HUES48 (cell line): ENCODE data around the gene KCNIP1.

Source experiments
- H3K27ac ChIP-seq: one replicate; pipeline ENCODE4 v1.7.0; 2013; ENCODE audit warnings: low read depth, low read length, inconsistent platforms
- H3K27me3 ChIP-seq: 2 replicates; pipeline ENCODE4 v1.6.1; 2013; ENCODE audit warnings: mild to moderate bottlenecking, low read length; ENCODE audit not compliant: control insufficient read depth, insufficient read depth
- H3K36me3 ChIP-seq: 2 replicates; pipeline ENCODE4 v1.6.1; 2013; ENCODE audit warnings: low read length; ENCODE audit not compliant: control insufficient read depth, insufficient read depth
- H3K4me1 ChIP-seq: 2 replicates; pipeline ENCODE4 v1.6.1; 2013; ENCODE audit warnings: mild to moderate bottlenecking, low read length; ENCODE audit not compliant: control insufficient read depth, insufficient read depth
- H3K4me3 ChIP-seq: 2 replicates; pipeline ENCODE4 v1.5.1; 2013; ENCODE audit warnings: mild to moderate bottlenecking, low read depth, low read length
- H3K9ac ChIP-seq: 2 replicates; pipeline ENCODE4 v1.6.1; 2013; ENCODE audit warnings: mild to moderate bottlenecking, low read depth, low read length, moderate library complexity
- H3K9me3 ChIP-seq: 2 replicates; pipeline ENCODE4 v1.6.1; 2013; ENCODE audit warnings: low read length; ENCODE audit not compliant: control insufficient read depth, insufficient read depth

Gene KCNIP1

DNA sequence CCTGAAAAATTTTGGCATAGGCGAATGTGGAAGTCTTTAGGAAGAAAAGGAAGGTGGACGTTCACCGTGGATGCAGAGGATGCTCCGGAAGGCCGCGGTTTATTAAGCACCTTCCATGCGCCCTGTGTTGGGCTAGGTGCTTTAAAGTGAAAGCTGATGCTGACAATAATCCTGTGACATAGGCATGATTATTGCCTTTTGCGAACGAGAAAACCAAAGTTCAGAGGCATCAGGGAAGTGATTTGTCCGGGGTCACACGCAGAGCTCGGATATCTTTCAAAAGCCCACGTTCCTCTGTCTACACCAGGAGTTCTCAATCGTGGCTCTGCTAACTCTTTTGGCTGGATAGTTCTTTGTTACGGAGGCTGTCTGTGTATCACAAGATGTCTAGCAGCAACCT lies 267.7 kb downstream of the KCNIP1 start:
- no peak overlapping the region for H3K9ac ChIP-seq
- H3K27ac ChIP-seq, result no peak overlapping the region
- no peaks in the 10 kb centered on the region for H3K36me3 ChIP-seq
- peaks cover 27% of the 10 kb centered on the region for H3K4me1 ChIP-seq
- H3K27me3 ChIP-seq, result no peaks in the 10 kb centered on the region
- H3K9me3 ChIP-seq, result no peaks in the 10 kb centered on the region
- H3K4me3 ChIP-seq, result no peak overlapping the region

DNA sequence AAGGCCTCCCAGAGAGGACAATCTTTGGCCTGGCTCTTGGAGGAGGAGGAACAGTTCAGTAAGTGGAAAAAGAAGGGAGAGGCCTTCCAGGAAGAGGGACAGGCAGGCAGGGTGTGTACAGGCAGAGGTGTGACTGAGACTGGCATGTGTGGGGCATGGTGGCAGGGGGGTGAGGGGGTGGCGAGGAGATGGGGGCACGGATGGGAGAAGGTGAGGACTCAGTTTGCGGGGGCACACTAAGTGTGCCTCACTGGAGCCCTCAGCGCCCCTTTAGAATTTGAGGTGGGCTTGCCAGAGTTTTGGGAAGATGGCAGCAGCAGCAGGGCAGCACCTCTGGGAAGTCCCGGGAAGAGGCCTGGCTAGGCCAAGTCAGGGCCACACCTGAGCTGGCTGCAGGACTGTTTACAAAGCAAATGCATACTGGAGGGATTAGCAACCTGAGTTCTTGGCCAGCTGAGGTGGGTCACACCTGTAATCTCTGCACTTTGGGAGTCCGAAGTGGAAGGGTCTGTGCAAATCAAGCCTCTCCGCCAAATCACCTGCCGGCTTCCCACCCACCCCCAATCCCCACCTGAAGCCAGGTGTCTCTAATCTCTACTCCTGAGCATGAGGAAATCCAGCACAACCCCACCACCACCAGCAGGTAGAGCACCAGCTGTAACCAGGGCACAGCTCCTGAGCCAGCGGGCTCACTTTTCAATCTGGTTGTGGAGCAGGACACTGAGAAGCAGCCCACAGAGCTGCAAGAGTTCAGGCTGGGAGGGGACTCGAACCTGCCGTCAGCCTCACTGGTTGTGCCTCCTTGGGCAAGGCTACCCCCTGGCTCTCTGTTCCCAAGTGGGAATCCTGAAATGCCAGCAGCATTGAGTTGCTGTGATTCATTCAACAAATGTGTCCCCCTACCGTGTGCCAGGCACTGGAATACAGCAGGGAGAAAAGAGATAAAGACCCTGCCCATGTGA lies 269.5 kb downstream of the KCNIP1 start:
- Histone ChIP-seq H3K9me3 (no peaks in the 10 kb centered on the region), H3K4me1 (peaks cover 20% of the 10 kb centered on the region), H3K9ac (no peak overlapping the region), H3K36me3 (no peaks in the 10 kb centered on the region), H3K27me3 (no peaks in the 10 kb centered on the region), H3K27ac (no peak overlapping the region), H3K4me3 (no peak overlapping the region)

DNA sequence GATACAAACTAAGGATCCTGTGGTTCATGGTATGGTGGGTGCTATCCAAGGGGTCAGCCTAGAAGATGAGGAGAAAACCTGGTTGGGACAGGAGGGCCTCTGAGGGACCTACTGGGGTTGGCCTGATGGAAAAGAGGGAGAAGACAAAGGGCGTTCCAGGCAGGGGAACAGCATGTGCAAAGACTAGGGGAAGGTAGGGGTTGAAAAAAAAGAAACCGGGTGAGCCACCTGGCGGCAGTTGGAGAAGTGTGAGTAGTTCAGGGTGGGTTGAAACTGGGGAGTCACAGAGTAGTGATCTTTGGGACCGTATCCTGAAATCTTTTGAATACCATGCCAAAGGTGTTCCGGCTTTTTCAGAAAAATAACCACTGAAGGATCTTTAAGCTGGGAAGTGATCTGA lies 271.0 kb downstream of the KCNIP1 start:
- no peak overlapping the region for H3K27ac ChIP-seq
- no peaks in the 10 kb centered on the region for H3K36me3 ChIP-seq
- H3K9me3 ChIP-seq, result no peaks in the 10 kb centered on the region
- peaks cover 12% of the 10 kb centered on the region for H3K4me1 ChIP-seq
- no peak overlapping the region for H3K9ac ChIP-seq
- no peak overlapping the region for H3K4me3 ChIP-seq
- H3K27me3 ChIP-seq, result no peaks in the 10 kb centered on the region

DNA sequence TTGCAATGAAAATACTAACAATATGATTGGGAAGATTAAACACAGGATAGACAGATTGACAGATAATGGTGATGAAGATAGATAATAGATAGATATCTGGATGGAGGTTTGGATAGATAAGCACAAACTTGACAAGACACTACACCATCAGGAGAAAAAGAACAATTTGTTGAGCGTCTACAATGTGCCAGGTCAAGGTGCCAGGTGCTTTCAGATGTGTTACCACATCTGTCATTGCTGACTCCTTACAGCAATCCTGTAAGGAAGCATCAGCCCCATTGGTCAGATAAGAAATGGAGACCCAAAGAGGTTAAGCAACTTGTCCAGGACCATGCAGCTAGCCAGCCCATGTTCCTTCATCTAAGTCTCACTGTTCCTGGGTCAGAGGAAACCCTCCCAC lies 278.1 kb downstream of the KCNIP1 start:
- Histone ChIP-seq H3K27ac (no peak overlapping the region), H3K9me3 (no peaks in the 10 kb centered on the region), H3K27me3 (no peaks in the 10 kb centered on the region), H3K36me3 (no peaks in the 10 kb centered on the region), H3K9ac (no peak overlapping the region), H3K4me3 (no peak overlapping the region), H3K4me1 (no peaks in the 10 kb centered on the region)

DNA sequence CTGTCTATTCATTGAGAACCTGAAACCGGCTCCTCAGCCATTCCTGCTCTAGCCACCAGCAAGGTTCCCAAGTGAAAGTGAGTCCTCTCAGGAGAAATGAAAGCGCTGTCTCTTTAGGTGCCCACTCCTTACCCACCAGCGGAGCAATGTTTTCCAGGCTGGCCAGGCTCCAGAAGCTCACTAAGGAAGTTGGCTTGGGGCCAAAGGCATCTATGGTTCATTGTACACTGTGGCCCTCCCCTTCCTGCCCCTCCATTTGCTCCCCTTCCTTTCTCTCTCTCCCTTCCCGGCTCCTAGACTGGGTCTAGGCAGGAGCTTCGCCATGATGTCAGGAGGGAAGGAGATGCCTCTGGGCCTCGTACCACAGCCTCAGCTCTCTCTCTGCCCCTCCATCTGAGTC lies 278.6 kb downstream of the KCNIP1 start:
- Histone ChIP-seq H3K27me3 (no peaks in the 10 kb centered on the region), H3K9me3 (no peaks in the 10 kb centered on the region), H3K4me3 (no peak overlapping the region), H3K4me1 (no peaks in the 10 kb centered on the region), H3K36me3 (no peaks in the 10 kb centered on the region), H3K27ac (no peak overlapping the region), H3K9ac (no peak overlapping the region)

DNA sequence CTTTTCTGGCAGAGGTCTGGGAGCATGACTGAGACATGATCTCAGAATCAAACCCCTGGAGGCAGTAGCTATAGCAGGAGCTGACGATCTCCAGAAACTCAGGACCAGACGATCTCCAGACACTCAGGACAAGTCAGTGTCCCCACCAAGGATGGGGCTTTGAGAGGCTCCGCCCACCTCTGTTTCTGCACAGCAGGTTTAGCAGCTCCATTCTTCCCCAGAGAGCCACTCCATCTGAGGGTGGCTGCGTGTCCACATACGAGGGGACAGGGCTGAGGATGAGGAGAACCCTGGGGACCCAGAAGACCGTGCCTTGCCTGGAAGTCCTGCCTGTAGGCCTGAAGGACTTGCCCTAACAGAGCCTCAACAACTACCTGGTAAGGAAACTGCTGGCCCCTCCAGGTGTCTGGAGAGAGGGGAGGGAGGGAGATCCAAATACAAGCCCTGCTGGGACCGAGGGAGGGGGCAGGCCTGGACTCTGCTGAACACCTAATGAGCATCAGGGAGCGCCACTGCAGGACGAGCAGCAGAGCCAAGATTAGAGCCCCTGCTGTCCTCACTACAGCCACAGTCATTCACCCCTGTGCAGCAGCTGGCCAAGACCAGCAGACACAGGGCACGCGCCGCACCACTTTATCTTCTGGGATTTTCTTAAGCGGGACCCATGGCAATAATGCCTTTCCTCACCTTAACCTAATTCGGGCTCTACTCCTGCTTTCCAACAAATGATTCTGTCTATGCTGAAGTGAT lies 279.9 kb downstream of the KCNIP1 start, which contains the start of gene GABRP:
Gene GABRP (plus strand): TSS at position 228 of the 750 bp plus-strand sequence. CDS start 4,891 bp downstream, outside the sequence.
- no peak within 1 kb of the TSS for H3K4me3 ChIP-seq
- no peaks in the 10 kb centered on the region for H3K4me1 ChIP-seq
- H3K27ac ChIP-seq, result no peak within 1 kb of the TSS
- H3K9me3 ChIP-seq, result no peaks in the 10 kb centered on the region
- H3K9ac ChIP-seq, result no peak within 1 kb of the TSS
- no peaks in the 10 kb centered on the region for H3K27me3 ChIP-seq
- no peaks in the 10 kb centered on the region for H3K36me3 ChIP-seq

DNA sequence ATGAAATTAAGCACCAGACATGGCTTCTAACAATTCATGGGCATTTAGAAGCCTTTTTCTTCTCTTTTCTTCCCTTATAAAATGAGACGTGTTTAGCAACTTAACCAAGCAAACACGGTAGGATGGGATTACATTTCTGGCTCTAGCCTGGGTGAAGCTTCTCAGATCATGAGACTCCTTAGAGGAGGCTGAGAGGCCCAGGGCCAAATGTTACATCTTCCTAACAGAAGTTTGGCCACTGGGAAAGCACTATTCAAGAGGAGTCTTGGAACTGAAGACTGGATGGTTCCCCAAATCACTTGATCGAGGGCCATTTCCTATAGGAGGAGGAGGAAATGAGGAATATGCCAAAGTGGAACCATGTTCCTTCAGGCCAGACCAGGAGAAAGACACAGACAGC lies 281.6 kb downstream of the KCNIP1 start:
- no peak overlapping the region for H3K9ac ChIP-seq

More for the DNA sequence above, 281.6 kb downstream of the KCNIP1 start:
- no peaks in the 10 kb centered on the region for H3K9me3 ChIP-seq
- H3K4me3 ChIP-seq, result no peak overlapping the region
- H3K27ac ChIP-seq, result no peak overlapping the region
- no peaks in the 10 kb centered on the region for H3K36me3 ChIP-seq
- peaks cover under 1% of the 10 kb centered on the region; the same call in 1 of the 2 replicates for H3K4me1 ChIP-seq
- no peaks in the 10 kb centered on the region for H3K27me3 ChIP-seq
